GM19452 (cell line): ENCODE results near the gene IFT122.
"Not testable (repeated sequence)": the region's sequence is repeated elsewhere in the genome, so short reads cannot be mapped to it uniquely, and the experiment has no call there.

Experiments used
- ATAC-seq: cut with Tn5 transposase; IDR thresholded peaks from one replicate; pipeline ENCODE4 v1.9.1; 2021; ENCODE audit not compliant: unreplicated experiment

Gene IFT122

DNA sequence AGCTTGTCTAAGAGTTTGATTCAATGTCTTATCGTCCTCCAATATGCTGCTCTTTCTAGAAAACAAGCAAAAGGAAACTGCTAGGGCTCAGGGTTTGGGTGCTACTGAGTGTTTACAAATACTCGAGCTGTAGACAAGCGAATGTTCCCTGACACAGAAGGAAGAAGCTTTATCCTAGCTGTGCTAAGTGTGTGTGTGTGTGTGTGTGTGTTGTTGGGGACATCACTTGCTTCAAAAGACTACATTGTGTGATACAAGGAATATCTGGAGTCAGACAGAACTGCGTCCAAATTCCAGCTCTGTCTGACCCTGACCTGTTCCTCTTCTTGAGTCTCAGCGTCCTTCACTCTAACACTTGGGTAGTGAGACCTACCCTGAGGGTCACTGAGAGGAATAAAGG lies 54.5 kb downstream of the IFT122 start:
- ATAC-seq: not testable (repeated sequence)

DNA sequence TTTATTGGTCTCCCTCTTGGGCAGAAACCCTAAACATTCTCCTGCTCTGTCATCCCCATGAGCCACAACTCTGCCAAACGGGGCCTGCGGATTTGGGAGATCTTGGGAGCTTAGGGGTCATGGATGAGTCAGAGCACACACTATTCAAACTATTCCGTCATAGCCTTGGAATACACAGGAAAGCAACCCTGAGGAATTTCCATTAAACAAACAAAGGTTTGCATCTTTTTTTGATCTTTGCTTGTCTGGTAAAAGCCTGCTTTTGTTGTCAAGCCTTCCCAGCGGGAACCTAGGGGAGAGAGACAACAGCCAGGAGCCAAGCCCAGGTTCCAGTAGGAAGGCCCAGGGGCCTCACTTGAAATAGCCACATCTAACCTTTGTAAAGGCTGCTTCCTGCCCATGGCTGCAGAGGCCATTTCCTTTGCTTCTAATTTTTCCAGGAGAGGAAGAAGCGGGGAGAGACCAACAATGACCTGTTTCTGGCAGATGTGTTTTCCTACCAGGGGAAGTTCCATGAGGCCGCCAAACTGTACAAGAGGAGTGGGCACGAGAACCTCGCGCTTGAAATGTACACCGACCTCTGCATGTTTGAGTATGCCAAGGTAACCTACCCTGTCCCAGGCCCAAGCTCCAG lies 55.1 kb downstream of the IFT122 start:
- ATAC-seq: not testable (repeated sequence)

DNA sequence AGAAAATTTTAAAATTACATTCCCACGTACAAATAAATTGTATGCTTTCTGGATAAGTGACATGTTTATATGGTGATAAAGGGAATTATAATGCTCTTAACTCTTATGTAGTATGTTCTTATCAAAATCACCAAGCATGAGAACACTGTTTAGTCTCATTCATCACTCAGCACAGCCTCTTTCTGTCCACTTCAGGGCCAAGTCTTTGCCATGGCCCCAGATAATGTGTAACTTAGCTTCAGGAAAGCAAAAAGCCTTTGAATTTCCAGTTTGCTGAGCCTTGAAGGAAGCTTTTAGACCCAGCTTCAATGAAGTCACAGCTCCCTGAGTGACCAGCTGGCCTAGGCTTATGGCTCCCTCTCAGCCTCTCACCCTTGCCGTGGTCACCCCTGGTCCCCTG lies 57.9 kb downstream of the IFT122 start:
- not testable (repeated sequence) for ATAC-seq

- not testable (repeated sequence) for ATAC-seq
Observed at GRCh38 chr3:129498603-129499488, 58.8 kb downstream of the IFT122 start.

- ATAC-seq: not testable (repeated sequence)
Observed at GRCh38 chr3:129499604-129500333, 59.7 kb downstream of the IFT122 start.

DNA sequence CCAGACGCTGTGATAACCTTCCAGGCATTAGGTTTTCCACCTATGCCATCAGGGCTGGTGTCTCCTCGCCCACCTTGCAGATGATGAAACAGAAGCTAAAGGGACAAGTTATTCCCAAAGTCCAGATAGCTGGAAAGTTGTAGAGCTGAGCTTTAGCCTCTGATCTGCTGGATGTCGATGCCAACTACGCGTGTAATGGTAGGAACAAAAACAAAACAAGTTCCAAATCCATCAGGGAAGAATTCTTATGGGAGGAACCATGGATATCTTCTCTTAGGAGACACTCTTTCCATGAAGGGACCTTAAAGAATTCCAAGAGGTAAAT lies 60.3 kb downstream of the IFT122 start:
- no peak for ATAC-seq

- no peak for ATAC-seq
Observed at GRCh38 chr3:129501630-129502029, 61.6 kb downstream of the IFT122 start.

DNA sequence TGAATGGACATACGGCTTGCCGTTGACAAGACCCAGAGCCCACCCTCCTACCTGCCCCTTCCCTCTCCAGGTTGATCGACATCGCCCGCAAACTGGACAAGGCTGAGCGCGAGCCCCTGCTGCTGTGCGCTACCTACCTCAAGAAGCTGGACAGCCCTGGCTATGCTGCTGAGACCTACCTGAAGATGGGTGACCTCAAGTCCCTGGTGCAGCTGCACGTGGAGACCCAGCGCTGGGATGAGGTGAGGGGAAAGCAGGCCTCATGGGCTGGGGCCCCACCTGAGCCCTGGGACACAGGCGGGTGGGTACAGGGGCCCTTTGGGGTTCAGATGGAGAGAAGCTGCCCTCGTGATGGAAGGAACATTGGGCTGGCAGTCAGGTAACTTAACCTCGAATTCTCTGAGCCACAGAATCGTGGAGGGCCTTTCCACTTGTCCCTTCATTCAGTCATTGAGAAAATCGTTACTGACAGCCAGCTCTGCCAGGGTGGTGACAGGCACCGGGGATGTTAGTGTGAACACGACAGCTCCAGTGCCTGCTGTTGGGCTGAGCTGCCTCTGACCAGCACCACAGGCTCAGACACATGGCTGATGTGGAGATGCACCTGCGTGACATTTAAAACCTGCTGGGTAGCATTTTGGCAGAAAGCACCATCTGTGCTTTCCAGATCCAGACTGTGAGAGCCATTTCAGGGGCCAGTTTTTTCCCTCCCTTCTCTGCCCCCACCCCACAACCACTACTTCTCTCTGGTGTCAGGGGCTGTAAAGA lies 62.8 kb downstream of the IFT122 start:
- no peak for ATAC-seq

GRCh38 chr3:129503471-129504291 lies 63.7 kb downstream of the IFT122 start:
- no peak for ATAC-seq

DNA sequence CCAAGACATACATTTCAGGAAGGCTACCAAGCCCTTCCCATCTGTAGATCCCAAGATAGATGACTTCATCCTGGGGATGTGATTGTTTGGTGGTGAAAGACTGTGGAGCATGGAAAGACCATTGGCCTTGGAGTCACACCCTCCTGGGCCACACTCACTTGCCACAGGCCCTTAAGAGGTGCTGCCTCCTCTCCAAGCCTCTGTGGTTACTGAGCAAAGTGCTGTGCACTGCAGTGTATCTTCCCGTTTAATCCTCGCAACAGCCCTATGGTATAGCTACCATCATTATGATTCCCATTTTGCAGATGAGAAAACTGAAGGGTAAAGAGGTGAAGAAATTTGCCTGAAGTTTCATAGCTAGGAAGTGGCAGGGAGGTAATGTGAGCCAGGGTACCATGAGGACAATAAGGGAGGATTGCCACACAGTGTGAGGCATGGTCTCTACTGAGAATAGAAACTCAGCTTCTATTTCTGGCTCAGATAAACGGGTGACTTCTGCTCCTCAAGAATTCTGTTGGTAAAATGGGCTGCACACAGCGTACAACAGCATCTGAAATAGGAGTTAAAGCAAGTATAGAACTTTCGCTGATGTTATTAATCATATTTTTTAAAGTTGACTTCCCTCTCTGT lies 64.6 kb downstream of the IFT122 start:
- no peak for ATAC-seq

DNA sequence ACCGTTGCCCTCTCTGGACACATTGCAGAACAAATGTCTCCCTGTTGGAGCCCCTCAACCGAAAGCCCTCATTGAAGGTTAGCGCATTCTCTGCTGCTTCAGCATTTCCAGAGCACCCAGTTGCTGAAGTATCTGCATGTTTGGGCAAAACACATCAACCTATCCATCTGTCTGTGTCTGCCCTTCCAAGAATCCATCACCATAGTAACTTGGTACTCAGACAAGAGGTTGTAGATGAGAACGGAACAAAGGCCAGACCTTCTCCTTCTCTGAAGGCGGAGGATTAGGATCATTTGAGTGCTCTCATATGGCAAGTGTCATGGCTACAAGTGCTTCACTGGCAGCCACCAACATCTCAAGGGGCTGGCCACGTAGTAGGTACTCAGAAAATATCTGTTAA lies 65.3 kb downstream of the IFT122 start:
- no peak for ATAC-seq

GRCh38 chr3:129506231-129506742 lies 66.3 kb downstream of the IFT122 start:
- ATAC-seq: no peak

- ATAC-seq: no peak
Observed at GRCh38 chr3:129507181-129507831, 67.3 kb downstream of the IFT122 start.

- no peak for ATAC-seq
Observed at GRCh38 chr3:129512595-129512994, 72.6 kb downstream of the IFT122 start.

- no peak for ATAC-seq
Observed at GRCh38 chr3:129513705-129514104, 73.7 kb downstream of the IFT122 start.

DNA sequence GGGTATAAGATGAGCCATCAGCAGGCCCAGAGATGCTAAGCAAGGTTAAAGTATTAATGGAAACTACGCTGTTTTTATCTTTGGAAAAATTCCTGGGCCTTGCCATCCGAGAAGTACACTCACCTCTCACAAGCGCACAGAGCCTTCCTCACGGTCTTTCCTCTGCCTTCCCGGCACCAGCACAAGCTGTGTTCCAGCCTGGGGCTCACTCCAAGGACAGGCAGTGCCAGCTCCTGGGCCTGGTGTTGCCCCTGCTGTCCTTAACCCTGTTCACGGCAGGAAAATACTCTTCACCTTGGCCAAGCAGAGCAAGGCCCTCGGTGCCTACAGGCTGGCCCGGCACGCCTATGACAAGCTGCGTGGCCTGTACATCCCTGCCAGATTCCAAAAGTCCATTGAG lies 74.1 kb downstream of the IFT122 start:
- no peak for ATAC-seq

DNA sequence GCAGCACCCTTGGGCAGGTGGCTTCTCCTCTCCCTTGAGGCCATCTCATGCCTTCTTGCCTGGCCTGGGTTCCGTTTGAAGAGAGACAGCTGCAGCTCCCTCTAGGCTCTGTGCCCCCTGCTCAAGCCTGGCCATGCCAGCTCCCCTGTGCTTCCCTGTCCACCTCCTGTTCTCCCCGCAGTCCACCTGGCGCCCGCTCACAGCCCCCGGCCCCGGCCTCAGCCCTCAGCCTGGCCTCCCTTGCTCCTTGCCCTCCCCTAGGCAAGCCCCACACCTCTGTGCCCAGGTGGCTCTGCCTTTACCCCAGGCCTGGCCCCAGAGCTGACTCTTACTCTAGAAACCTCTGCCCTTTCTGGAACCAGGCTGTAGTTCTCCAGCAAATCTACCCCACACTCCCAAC lies 74.5 kb downstream of the IFT122 start:
- ATAC-seq: no peak

DNA sequence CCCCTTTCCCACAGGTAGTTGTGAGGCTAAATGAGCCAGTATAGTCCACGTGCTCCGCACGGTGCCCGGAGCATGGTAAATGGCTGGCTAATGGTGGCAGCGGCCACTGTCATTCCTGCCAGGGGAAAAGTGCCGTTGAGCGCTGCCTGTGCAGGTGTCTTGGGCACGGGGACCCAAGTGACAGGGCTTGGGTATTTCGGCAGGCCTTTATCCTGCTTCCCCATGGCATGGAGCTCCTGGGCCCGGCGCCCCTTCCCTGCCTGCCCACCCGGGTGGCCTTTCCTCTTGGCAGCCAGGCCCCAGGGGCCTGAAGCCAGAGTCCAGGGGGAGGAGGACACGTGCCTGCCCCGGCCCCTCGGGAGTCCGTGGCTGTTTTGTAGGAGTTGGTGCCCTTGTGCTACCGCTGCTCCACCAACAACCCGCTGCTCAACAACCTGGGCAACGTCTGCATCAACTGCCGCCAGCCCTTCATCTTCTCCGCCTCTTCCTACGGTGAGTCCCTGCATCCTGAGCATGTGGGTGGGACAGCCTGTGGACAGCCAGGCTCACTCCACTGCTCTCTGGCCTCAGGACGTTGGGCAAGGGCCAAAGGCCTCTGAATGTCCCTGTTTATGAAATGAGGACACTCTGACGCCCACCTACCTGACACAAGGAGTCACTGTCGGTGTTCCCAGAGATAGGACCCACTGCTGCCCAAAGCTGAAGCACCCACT lies 75.2 kb downstream of the IFT122 start:
- ATAC-seq: not testable (repeated sequence)
